HEK293 (cell line): ENCODE data around the gene FGR.

Experiments
- CTCF ChIP-seq: fragments of 450-650 bp; formaldehyde crosslinking; IDR thresholded peaks from 2 replicates; pipeline ENCODE4 v1.5.1; 2016; ENCODE audit warnings: missing biosample characterization, missing genetic modification characterization
- REST ChIP-seq: fragments of 450-650 bp; formaldehyde crosslinking; IDR thresholded peaks from 2 replicates; pipeline ENCODE4 v1.5.1; 2016; ENCODE audit warnings: missing biosample characterization, missing genetic modification characterization
- ZBTB17 ChIP-seq: fragments of 450-650 bp; formaldehyde crosslinking; IDR thresholded peaks from 2 replicates; pipeline ENCODE4 v1.5.1; 2016; ENCODE audit warnings: missing biosample characterization, missing genetic modification characterization
- ZNF184 ChIP-seq: fragments of 450-650 bp; IDR thresholded peaks from 2 replicates; pipeline ENCODE4 v1.5.1; 2018; ENCODE audit warnings: missing biosample characterization, mild to moderate bottlenecking, missing genetic modification characterization

- TF ChIP-seq CTCF (tag by site-specific recombination) (no peak), ZBTB17 (no peak), REST (tag by site-specific recombination) (no peak), ZNF184 (tag by site-specific recombination) (no peak)
Measured at GRCh38 chr1:27564710-27565649, 70.0 kb downstream of the FGR start.
